Activated CD8-positive, alpha-beta memory T cell treated with anti-CD3 and anti-CD28 coated beads, Interleukin-2, amount 50 U/mL, for 48 hours (primary cell): ENCODE results near the gene HYOU1.
A peak's percentile ranks its signal among the peaks of the same experiment; 100 is the strongest.
"Not testable (repeated sequence)": the region's sequence is repeated elsewhere in the genome, so short reads cannot be mapped to it uniquely, and the experiment has no call there.

Experiments used
- DNase-seq: peaks from one replicate; pipeline ENCODE4 v3.0.0-alpha.2; 2020

HYOU1 gene

DNA sequence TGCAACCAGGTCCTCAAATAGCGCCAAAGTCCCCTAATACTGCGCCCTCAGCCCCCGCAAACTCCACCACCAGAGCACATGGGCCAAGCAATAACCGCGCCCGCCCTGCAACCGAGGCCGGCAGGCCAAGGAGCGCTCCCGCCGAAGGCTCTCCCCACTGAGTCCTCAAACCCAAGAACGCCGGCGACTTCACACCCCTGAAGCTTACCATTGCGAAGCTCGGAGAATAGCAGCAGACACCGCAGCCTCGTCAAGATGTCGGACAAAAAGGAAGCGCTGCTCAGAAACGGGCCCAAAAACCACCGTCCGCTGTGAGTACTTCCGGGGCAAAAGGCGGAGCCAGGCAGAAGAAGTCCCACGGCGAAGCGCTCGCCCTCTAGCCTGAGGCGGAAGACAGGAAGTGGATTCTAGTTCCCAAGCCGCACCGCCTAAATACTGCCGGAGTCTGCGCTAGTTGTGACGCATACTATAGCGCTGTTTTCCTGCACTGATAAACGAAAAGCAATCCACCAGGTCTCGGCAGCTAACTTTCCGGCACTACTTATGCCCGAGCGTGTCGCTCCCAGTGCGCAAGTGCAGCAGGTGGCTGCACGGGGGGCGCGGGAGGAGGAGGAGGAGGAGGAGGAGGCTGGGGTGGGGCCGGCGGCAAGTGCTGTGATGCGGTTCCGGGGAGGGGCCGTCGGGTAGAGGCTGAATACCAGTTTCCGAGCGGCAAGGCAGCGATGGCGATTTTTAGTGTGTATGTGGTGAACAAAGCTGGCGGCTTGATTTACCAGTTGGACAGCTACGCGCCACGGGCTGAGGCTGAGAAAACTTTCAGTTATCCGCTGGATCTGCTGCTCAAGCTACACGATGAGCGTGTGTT, 38.7 kb downstream of the HYOU1 start, which contains the start of the genes RPS25 and TRAPPC4:
TSS of gene RPS25 (minus strand) at position 270 of the 865 bp plus-strand sequence. CDS start at position 211, 59 bp downstream.
TSS of gene TRAPPC4 (plus strand) at position 693 of the 865 bp plus-strand sequence. CDS start at position 723, 30 bp downstream.
- peak; percentile 93 for DNase-seq

DNA sequence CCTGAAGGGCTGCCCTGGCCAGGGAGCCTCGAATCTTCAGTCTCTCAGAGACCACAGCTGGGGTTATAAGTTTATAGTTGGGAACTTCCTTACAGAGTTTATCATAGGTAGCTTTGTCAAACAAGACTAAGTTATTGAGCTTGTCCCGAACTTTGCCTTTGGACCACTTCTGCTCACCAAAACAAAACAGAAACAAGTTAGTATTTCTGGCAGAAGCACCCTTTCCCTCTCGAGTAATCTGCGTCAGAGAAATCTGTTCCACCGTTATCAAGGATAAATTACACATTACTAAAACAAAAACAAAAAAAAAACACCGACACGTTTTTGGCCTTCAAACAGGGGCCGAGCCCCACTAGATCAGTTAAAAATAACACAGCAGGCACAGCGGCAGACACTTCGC, 39.6 kb downstream of the HYOU1 start:
- DNase-seq, result not testable (repeated sequence)

DNA sequence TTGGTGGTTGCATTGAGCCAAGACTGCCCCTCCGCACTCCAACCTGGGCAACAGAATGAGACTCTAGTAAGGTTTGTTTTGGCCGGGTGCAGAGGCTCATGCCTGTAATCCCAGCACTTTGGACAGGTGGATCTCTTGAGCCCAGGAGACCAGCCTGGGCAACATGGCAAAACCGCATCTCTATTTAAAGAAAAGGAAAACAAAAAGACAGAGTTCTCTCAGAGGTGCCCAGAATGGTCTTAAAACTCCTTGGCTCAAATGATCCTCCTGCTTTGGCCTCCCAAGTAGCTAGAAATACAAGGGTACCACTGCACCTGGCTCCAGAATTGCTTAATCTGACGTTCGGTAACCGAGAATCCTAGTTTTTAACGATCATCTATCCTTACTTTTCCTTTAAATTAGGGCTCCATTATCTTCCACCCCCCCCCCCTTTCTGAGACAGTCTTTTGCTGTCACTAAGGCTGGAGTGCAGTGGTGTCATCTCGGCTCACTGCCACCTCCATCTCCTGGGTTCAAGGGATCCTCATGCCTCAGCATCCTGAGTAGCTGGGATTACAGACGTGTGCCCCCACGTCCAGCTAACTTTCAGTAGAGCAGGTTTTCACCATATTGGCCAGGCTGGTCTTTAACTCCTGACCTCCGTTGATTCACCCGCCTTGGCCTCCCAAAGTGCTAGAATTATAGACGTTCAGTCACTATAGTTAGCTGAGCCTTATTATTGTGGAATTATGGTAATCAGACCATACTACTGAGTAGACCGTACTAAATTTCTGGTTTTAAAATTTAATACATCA, 40.6 kb downstream of the HYOU1 start:
- DNase-seq, result no peak

DNA sequence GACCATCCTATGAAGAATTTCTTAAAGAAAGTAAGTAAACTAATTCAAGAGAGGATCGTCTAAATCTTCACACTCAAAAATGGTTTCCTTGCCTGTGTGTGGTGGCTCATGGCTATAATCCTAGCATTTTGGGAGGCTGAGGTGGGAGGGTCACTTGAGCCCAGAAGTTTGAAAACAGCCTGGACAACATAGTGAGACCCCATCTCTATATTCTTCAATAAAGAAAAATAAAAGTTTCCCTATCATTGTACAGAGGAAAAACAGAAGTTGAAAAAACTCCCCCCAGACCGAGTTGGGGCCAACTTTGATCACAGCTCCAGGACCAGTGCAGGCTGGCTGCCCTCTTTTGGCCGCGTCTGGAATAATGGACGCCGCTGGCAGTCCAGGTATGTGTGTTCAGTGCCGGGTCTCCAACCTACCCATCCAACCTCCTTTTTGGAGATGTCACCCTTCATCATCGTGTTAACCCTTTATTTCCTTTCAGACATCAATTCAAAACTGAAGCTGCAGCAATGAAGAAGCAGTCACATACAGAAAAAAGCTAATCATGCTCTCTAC, 41.9 kb downstream of the HYOU1 start:
- DNase-seq, result no peak

DNA sequence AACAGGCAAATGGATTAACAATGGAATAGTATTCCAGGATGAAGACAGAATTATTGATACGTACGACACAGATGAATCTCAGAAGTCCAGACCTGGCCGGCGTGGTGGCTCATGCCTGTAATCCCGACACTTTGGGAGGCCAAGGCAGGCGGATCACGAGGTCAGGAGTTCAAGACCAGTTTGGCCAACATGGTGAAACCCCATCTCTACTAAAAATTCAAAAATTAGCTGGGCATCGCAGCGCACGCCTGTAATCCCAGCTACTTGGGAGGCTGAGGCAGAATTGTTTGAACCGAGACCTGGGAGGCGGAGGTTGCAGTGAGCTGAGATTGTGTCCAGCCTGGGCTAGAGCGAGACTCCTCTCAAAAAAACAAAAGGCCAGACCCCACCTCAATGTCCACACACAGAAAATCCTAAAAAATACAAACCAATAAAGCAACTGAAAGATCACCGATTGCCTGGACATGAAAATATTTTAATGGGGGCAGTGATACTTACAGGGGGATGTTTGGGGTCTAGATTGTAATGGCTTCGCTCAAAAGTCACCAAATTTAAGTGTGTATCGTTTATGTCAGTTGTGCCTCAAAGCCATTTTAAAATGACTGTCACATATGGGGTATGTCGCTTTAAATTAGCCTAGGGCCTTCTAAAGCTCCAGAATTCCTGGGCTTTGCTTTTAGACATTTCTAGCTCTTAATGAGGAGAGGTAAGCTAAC, 42.6 kb downstream of the HYOU1 start:
- no peak for DNase-seq

DNA sequence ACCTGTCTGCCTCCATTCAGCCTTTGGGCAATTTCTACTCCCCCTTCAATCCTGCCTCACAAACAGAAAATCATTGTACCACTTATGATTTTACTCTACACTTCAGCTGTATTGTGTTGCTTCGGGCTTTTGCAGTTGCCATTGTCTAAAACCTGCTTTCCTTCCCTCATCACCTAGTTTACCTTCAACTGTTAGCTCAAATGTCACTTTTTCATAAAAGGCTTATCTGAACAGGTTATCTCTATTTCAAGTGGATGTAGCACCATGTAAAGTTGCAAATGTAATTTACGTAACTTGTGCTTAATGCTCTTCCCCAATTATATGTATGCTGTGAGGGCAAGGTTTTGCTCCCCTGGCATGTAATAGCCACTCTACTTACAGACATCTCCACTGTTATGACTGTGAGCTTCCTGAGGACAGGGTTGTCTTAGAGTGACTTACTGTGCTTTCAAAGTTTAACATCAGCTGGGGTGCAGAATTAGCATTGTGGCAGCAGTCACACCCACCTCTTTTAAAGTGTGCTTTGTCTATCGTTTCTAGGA, 44.3 kb downstream of the HYOU1 start:
- no peak for DNase-seq

DNA sequence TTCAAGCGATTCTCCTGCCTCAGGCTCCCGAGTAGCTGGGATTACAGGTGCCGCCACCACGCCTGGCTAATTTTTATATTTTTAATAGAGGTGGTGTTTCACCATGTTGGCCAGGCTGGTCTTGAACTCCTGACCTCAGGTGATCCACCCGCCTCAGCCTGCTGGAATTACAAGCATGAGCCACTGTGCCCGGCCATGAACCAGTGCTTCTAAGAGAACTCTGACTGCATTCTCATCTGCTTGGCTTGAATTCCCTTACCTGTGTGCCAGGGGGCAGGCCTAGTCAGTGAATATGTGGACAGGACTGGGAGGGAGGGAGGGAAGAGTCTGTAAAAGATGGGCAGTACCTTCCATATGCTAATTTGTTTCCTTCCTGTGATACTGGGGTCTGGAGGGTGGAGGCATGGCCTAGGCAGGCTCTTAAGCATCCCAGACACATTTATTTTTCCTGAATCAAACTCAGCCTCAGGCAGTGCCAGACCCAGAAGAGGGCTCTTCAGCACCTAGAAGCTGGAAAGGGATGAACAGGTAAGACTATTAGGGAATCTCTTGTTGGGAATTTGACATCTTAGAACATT, 45.4 kb downstream of the HYOU1 start:
- DNase-seq, result no peak

DNA sequence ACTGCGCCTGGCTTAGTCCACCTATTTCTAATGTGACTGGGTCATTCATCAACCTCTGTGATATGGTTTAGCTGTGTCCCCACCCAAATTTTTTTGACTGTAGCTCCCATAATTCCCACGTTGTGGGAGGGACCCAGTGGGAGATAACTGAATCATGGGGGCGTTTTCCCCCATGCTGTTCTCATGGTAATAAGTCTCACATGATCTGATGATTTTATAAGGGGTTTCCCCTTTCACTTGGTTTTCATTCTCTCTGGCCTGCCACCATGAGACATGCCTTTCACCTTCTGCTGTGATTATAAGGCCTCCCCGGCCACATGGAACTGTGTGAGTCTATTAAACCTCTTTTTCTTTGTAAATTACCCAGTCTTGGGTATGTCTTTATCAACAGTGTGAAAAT, 50.3 kb downstream of the HYOU1 start:
- no peak for DNase-seq

DNA sequence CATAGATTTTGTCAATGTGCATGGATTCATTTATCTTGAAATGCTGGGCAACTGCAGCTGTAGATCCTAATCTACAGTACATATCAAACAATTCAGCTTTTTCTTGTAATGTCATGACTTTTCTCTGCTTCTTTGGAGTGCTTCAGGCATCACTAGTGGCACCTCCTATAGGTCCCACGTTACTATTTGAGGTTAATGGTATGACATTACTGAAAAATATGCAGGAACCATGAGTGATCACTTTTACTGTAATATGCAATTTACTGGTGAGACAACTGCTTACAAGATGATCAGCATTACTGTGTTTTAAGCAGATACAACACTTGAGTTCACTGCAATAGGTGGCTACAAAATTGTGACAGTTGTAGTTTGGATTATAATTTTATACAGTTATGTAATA, 56.1 kb downstream of the HYOU1 start:
- DNase-seq, result no peak

DNA sequence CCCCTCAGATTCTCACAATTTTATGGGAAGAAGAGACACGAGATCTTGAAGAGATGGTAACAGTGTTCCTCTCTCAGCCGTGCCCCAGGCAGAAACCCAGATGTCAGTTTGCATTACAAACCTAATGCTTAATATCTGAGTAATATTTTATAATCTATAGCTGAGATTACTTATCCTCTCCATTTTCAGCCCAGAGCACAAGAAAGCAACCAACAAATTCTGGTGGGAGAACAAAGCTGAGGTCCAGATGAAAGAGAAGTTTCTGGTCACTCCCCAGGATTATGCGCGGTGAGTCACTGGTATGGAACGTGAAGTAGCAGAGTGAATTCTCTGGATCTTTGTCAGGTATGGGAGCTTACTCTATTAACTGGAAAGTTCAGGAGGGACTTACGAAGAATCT, 58.2 kb downstream of the HYOU1 start:
- no peak for DNase-seq

DNA sequence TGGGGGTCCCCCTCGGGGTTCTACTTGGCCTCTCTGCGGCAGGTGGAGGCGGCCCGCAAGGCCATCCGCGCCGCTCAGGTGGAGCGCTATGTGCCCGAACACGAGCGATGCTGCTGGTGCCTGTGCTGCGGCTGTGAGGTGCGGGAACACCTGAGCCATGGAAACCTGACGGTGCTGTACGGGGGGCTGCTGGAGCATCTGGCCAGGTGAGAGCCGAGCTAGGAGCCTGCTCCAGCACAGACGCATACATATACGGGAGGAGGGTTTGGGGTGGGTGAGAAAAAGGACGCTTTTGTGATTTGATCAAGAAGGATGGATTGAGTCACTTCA, 58.7 kb downstream of the HYOU1 start:
- DNase-seq, result no peak

DNA sequence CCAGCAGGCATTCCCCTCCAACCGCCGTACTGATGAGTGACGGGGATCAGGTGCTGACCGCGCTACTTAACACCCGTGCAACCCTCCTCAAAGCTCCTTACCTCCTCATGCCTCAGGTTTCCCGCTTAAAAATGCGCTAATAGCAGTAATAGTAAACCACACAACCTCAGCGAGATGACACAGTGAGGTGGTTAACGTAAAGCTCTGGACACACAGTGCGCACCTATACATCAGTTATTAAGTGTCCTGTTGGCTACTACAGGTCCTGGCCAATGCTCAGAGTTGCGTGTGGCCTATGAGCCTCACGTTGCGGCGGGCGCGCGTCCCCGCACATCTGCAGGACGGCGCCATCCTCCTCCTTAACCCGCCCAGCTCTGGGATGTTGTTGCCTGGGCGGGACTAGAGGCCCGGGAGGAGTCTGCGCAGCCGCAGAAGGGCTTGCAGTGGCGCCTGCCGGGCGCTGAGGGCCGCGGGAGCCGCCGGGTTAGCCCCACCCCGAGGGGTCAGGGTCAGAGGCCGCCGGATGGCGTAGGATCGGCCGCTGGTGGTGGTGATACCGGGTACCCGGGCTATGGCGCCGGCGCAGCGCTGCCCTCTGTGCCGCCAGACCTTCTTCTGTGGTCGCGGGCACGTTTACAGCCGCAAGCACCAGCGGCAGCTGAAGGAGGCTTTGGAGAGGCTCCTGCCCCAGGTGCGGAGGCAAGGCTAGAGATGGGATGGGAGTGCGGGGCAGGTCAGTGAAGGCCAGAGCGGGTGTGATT, 59.2 kb downstream of the HYOU1 start, which contains the start of gene CENATAC:
TSS of gene CENATAC (plus strand) at position 512 of the 761 bp plus-strand sequence. CDS start at position 572, 60 bp downstream.
- DNase-seq, result peak; percentile 97

DNA sequence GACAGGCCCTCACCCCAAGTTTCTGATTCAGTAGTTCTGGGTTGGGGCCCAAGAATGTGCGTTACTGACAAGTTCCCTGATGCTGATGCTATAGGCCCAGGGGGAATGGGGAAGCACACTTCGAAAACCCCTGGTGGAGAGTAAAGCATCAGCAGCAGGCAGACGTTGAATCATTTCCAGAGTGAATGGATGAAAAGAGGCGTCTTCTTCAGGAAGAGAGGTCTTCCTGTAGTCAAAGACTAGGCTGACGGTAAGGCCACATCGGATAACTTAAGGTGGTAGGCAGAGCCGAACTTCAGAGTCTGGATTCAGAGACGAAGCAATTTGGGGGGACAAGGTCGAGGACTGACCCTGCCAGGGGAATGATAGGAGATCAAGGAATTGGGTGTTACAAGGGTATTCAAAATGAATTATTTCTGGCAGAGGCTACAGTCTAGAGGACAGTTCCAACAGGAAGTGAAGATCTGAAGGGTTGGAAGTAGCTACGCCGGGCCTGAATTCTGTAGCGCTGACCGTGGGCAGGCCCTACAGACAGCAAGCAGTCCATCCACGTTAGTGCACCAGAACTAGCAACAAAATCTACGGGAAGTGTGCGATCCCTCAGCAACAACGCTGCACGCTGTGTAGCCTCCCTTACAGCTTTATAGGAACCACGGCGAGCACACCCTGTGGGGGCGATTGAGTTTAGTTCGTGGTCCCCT, 59.9 kb downstream of the HYOU1 start:
- DNase-seq, result peak; percentile 64
